ENCODE results near the gene PTPRM.

DNA sequence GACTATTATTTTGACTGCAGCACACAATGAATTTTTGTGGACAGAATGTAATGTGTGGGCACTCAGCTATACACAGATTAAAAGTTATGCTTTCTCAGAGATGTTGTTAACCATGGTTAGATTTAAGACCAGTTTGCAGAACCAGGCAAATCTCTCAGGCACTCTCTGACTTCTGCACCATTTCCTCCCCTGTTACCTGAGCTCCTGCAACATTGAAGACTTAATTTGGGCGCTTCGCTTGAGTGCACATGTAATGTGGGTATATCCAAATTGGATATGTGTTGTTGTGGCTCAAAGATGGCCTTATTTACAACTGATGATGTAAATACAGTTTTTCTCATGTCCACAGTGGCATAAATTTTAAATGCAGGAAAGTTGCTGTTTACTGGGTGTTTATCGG lies 469.4 kb downstream of the PTPRM start:
- TF ChIP-seq POLR2AphosphoS5 (IDR thresholded peaks at IDR 0.05) (no peak), EP300 (IDR thresholded peaks at IDR 0.05) (no peak)
- TF ChIP-seq, protein P1, sequence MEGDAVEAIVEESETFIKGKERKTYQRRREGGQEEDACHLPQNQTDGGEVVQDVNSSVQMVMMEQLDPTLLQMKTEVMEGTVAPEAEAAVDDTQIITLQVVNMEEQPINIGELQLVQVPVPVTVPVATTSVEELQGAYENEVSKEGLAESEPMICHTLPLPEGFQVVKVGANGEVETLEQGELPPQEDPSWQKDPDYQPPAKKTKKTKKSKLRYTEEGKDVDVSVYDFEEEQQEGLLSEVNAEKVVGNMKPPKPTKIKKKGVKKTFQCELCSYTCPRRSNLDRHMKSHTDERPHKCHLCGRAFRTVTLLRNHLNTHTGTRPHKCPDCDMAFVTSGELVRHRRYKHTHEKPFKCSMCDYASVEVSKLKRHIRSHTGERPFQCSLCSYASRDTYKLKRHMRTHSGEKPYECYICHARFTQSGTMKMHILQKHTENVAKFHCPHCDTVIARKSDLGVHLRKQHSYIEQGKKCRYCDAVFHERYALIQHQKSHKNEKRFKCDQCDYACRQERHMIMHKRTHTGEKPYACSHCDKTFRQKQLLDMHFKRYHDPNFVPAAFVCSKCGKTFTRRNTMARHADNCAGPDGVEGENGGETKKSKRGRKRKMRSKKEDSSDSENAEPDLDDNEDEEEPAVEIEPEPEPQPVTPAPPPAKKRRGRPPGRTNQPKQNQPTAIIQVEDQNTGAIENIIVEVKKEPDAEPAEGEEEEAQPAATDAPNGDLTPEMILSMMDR (IDR thresholded peaks at IDR 0.05), result no peak

Measured in gastroesophageal sphincter (tissue), 3 donors.